Loucy (cell line): ENCODE data around the gene LIMK2.

ENCODE experiments used
- EZH2phosphoT487 ChIP-seq: fragments of 200-600 bp; IDR thresholded peaks from 2 replicates; pipeline ENCODE4 v1.6.1; 2018; ENCODE audit warnings: antibody characterized with exemption, mild to moderate bottlenecking, moderate library complexity, borderline replicate concordance
- TF ChIP-seq, protein P1 (sequence below): fragments of 200-600 bp; sonication (generic); conservative IDR thresholded peaks from 2 replicates; pipeline ENCODE4 v1.5.1; 2014; ENCODE audit warnings: mild to moderate bottlenecking, antibody characterized with exemption, low read length

DNA sequence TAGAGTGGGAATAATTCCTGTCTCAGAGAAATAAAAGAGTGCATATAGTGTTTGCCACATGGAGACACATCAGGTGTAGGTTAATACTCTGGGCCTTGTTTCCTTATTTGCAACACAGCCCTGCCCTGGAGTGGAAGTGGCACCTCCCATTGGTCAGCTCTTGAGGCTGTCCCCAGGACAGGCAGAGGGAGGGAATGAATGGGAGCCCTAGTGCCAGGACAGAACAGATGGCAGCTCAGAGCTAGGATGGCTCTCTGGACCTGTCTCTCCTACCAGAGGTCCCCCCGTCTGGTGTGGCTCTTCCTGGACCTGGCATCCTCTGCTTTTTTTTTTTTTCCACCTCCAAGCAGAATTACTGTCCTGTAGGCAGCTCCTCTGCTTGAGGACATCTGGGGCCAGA, 35.6 kb downstream of the LIMK2 start:
- TF ChIP-seq, protein P1, sequence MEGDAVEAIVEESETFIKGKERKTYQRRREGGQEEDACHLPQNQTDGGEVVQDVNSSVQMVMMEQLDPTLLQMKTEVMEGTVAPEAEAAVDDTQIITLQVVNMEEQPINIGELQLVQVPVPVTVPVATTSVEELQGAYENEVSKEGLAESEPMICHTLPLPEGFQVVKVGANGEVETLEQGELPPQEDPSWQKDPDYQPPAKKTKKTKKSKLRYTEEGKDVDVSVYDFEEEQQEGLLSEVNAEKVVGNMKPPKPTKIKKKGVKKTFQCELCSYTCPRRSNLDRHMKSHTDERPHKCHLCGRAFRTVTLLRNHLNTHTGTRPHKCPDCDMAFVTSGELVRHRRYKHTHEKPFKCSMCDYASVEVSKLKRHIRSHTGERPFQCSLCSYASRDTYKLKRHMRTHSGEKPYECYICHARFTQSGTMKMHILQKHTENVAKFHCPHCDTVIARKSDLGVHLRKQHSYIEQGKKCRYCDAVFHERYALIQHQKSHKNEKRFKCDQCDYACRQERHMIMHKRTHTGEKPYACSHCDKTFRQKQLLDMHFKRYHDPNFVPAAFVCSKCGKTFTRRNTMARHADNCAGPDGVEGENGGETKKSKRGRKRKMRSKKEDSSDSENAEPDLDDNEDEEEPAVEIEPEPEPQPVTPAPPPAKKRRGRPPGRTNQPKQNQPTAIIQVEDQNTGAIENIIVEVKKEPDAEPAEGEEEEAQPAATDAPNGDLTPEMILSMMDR: no peak
- TF ChIP-seq EZH2phosphoT487: no peak
